Stimulated activated CD8-positive, alpha-beta memory T cell treated with anti-CD3 and anti-CD28 coated beads, Interleukin-7, amount 100 ng/mL, for 4 hours (primary cell): ENCODE measurements around the gene PRR20C.
"Not testable (repeated sequence)": the region's sequence is repeated elsewhere in the genome, so short reads cannot be mapped to it uniquely, and the experiment has no call there.

ENCODE experiments used
- DNase-seq, 2 donors: peaks; one replicate each; pipeline ENCODE4 v3.0.0-alpha.2; 2020; ENCODE audit warnings: low read depth in 2 of 2

Gene PRR20C

GRCh38 chr13:57153761-57154160 is at the start of gene PRR20C:
Gene PRR20C (plus strand): TSS chr13:57154061. CDS start chr13:57154448, 387 bp downstream.
- DNase-seq = not testable (repeated sequence)

- no peak for DNase-seq
Observed at GRCh38 chr13:57114945-57115344, 38.9 kb upstream of the PRR20C start.

GRCh38 chr13:57123681-57124080 is 30.2 kb upstream of the PRR20C start:
- DNase-seq = no peak

- DNase-seq = no peak
Observed at GRCh38 chr13:57128909-57129308, 25.0 kb upstream of the PRR20C start.

GRCh38 chr13:57136093-57136492 is 17.8 kb upstream of the PRR20C start:
- no peak for DNase-seq

- no peak for DNase-seq
Observed at GRCh38 chr13:57137585-57137984, 16.3 kb upstream of the PRR20C start.

GRCh38 chr13:57138988-57139387 is 14.9 kb upstream of the PRR20C start:
- no peak for DNase-seq

- DNase-seq = not testable (repeated sequence)
Observed at GRCh38 chr13:57139781-57140180, 14.1 kb upstream of the PRR20C start.

GRCh38 chr13:57140235-57140968 is 13.5 kb upstream of the PRR20C start, which contains the start of gene PRR20A:
Gene PRR20A (plus strand): TSS chr13:57140918. CDS start chr13:57141305, 387 bp downstream.
- not testable (repeated sequence) for DNase-seq

- not testable (repeated sequence) for DNase-seq
Observed at GRCh38 chr13:57147188-57147587, 6.7 kb upstream of the PRR20C start, which contains the start of gene PRR20B. Gene PRR20B (plus strand): TSS chr13:57147488. CDS start chr13:57147875, 387 bp downstream.

GRCh38 chr13:57148106-57148505 is 5.8 kb upstream of the PRR20C start:
- DNase-seq = not testable (repeated sequence)

- DNase-seq = not testable (repeated sequence)
Observed at GRCh38 chr13:57160332-57160731, 6.5 kb downstream of the PRR20C start, which contains the start of gene PRR20D. Gene PRR20D (plus strand): TSS chr13:57160632. CDS start chr13:57161019, 387 bp downstream.

- DNase-seq = not testable (repeated sequence)
Observed at GRCh38 chr13:57166897-57167296, 13.0 kb downstream of the PRR20C start, which contains the start of gene PRR20E. Gene PRR20E (plus strand): TSS chr13:57167197. CDS start chr13:57167584, 387 bp downstream.

GRCh38 chr13:57191667-57192066 is 37.8 kb downstream of the PRR20C start:
- no peak for DNase-seq
